Articular chondrocyte of knee joint (primary cell): Measurements from ENCODE around the gene MAGEB17. TPM values are rescaled to one million over a fixed set of nuclear protein-coding genes. Genes with fewer than 3 reads are reported as not detected.

Experiments used
- total RNA-seq: library from RNA; depleted of rRNA; stranded (reverse); fragments of >200 nt; gene quantifications from 2 replicates; pipeline ENCODE4 v1.2.3, GENCODE V29; 2012

Gene MAGEB17
- total RNA-seq: not detected in 2 replicates

GRCh38 chrX:16167181-16167580 lies at the start of gene MAGEB17:
Gene MAGEB17 (plus strand): TSS chrX:16167481. CDS start chrX:16170383, 2,902 bp downstream.

GRCh38 chrX:16123222-16123786 lies 44.0 kb upstream of the MAGEB17 start, which contains the start of gene GRPR:
Gene GRPR (plus strand): TSS chrX:16123565. CDS start chrX:16123954, 389 bp downstream.

Other genes starting within 250 kb of the MAGEB17 start
- 0.11 and 0.13 TPM in 2 replicates for gene GRPR, start 43.9 kb upstream of the MAGEB17 start, total RNA-seq